ENCODE measurements around the gene GNB1. TPM values are rescaled to one million over a fixed set of nuclear protein-coding genes. Genes with fewer than 3 reads are reported as not detected.
"Not testable (repeated sequence)": the region's sequence is repeated elsewhere in the genome, so short reads cannot be mapped to it uniquely, and the experiment has no call there.

GNB1 gene
- total and polyA plus RNA-seq, 12 donors = 79.6 to 482 (median 163) TPM

DNA sequence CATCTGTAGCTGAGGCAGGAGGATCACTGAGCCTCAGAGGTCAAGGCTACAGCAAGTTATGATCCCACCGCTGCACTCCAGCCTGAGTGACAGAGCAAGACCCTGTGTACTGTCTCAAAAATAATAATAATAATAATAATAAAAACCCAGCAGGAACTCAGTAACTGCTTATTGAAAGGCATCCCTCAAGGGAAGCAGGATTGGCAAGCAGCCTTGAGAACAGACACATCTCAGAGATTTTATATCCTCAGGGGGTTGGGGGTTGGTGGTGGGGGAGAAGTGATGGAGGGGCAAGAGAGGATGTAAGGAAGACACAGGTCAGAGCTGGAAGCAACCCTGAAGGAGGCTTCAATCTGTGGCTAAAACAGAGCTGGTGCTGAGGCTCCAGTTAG is 29.6 kb downstream of the GNB1 start:
- DNase-seq = no peak
- Histone ChIP-seq H3K9me3 (replicated peaks in 1 of 3) (no peaks in the 10 kb centered on the region), H3K27me3 (no peaks in the 10 kb centered on the region), H3K4me1 (replicated peaks in 1 of 2) (peaks cover 21 to 80% of the 10 kb centered on the region in 2 donors), H3K27ac (no peak overlapping the region), H3K36me3 (replicated peaks in 1 of 2) (no peaks in the 10 kb centered on the region), H3K4me3 (no peak overlapping the region)
- 23 to 44% (median 34%) methylated on average over 1 of the region's 1 CpG for WGBS, 4 donors
- intact Hi-C loops (cut with DNase I) = no loop called here
- TF ChIP-seq POLR2A (IDR thresholded peaks at IDR 0.05) = no peak
- TF ChIP-seq, protein P1, sequence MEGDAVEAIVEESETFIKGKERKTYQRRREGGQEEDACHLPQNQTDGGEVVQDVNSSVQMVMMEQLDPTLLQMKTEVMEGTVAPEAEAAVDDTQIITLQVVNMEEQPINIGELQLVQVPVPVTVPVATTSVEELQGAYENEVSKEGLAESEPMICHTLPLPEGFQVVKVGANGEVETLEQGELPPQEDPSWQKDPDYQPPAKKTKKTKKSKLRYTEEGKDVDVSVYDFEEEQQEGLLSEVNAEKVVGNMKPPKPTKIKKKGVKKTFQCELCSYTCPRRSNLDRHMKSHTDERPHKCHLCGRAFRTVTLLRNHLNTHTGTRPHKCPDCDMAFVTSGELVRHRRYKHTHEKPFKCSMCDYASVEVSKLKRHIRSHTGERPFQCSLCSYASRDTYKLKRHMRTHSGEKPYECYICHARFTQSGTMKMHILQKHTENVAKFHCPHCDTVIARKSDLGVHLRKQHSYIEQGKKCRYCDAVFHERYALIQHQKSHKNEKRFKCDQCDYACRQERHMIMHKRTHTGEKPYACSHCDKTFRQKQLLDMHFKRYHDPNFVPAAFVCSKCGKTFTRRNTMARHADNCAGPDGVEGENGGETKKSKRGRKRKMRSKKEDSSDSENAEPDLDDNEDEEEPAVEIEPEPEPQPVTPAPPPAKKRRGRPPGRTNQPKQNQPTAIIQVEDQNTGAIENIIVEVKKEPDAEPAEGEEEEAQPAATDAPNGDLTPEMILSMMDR (IDR thresholded peaks at IDR 0.05) = no peak

DNA sequence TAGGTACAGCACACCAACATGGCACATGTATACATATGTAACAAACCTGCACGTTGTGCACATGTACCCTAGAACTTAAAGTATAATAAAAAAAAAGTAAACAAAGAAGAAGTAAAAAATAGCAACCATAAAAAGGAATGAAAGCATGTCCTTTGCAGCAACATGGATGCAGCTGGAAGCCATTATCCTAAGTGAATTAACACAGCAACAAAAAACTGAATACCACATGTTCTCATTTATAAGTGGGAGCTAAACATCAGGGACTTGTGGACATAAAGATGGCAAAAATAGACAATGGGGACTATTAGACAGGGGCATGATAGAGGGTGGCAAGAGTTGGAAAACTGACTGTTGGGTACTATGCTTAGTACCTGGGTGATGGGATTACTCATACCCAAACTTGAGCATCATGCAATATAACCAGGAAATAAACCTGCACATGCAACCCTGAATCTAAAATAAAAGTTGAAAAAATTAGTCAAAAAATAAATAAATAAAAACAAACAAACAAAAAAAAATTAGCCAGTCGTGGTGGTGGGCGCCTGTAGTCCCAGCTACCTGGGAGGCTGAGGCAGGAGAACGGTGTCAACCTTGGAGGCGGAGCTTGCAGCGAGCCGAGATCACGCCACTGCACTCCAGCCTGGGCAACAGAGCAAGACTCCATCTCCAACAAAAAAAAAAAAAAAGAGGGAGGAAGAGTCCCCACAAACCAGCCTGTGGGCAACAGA is 30.8 kb downstream of the GNB1 start:
- H3K9me3 ChIP-seq (replicated peaks in 1 of 3); H3K27ac ChIP-seq; H3K36me3 ChIP-seq (replicated peaks in 1 of 2); H3K4me3 ChIP-seq; H3K27me3 ChIP-seq; DNase-seq: not testable (repeated sequence)
- 82 to 88% (median 86%) methylated on average over 8 of the region's 8 CpGs for WGBS, 4 donors
- intact Hi-C loops (cut with DNase I) = loop anchor here in 1 of 2 donors (5.0 kb wide), 1 partner anchor 32 kb away; the partner anchor contains the start of gene GNB1
- peaks cover 21 to 81% of the 10 kb centered on the region in 2 donors for H3K4me1 ChIP-seq (replicated peaks in 1 of 2)

DNA sequence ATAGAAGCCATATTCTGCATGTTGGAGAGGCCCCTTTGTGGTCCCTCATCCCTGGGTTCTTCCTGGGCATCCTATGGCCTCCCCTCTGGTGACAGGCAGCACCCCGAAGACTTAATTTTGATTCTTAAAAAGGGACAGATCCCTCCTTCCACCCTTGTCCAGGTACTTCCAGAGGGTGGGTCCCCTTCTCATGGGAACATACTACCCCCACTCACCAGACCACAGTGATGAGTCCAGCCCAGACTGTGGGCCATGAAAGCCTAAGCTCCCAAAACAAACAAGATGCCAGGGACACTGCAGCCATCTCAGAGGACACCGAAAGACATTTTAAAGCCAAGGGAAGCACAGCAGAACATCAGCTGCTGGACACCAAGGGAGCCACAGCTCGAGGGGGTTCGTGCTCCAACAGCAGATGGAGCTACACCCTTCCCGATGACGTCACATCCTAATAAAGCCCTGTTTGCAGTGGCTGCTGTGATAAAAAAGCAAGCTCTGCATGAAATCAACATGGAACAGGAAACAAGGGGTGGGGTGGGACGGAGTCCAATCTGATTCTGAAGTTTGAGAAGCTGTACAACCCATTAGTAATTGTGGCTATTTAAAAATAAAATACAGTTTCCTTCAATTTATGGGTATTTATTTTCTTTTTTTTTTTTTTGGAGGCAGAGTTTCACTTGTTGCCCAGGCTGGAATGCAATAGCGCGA is 32.4 kb downstream of the GNB1 start:
- H3K9me3 ChIP-seq (replicated peaks in 1 of 3) = no peaks in the 10 kb centered on the region
- peaks cover 21 to 74% of the 10 kb centered on the region in 2 donors for H3K4me1 ChIP-seq (replicated peaks in 1 of 2)
- H3K27me3 ChIP-seq = no peaks in the 10 kb centered on the region
- no peak overlapping the region for H3K4me3 ChIP-seq
- peak overlapping the region in 3 of 5 donors; percentile 45 to 78 (median 71) for H3K27ac ChIP-seq
- TF ChIP-seq, protein P1 (IDR thresholded peaks at IDR 0.05) = peak in 4 of 6 experiments; percentile 17 to 34 (median 23)
- no peak for TF ChIP-seq POLR2A (IDR thresholded peaks at IDR 0.05)
- 34 to 49% (median 41%) methylated on average over 9 of the region's 9 CpGs for WGBS, 4 donors
- intact Hi-C loops (cut with DNase I) = loop anchor here in 1 of 2 donors (5.0 kb wide), 1 partner anchor 34 kb away; the partner anchor contains the start of gene GNB1
- DNase-seq = peak; percentile 53 to 94 (median 76)
- no peaks in the 10 kb centered on the region for H3K36me3 ChIP-seq (replicated peaks in 1 of 2)

DNA sequence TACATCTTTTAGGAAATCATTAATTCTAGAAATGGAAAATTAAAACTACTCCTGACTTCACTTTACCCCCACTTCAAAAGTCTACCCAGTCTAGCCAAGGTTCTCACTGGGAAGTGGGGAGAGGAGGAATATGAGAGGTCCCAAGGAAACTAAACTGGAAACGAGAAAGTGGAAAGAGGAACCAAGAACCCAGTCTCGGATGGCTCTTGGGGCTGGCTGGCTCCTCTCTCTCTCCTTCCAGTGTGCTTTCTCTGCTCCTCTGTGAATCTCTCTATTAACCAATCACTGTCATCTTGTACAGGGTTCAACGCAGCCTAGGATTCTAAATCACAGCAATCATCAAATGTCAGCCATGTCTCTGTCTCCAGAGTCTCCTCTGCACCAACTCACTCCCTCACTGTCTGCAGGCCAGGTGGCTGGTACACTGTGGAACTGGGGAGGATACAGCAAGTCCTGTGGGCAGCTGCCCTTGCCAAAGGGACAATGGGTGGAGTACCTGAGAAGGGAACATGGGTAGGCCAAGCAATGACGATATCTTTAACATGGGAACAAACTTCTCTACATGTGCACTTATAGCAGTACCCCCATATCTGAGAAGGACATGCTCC is 33.7 kb downstream of the GNB1 start:
- no peaks in the 10 kb centered on the region for H3K36me3 ChIP-seq (replicated peaks in 1 of 2)
- H3K4me1 ChIP-seq (replicated peaks in 1 of 2) = peaks cover 21 to 62% of the 10 kb centered on the region in 2 donors
- no peaks in the 10 kb centered on the region for H3K27me3 ChIP-seq
- DNase-seq = no peak
- no peaks in the 10 kb centered on the region for H3K9me3 ChIP-seq (replicated peaks in 1 of 3)
- WGBS, 4 donors = 56 to 63% (median 58%) methylated on average over 4 of the region's 4 CpGs
- H3K4me3 ChIP-seq = no peak overlapping the region
- peak overlapping the region in 2 of 5 donors; percentile 32 to 78 for H3K27ac ChIP-seq
- intact Hi-C loops (cut with DNase I) = loop anchor here in 1 of 2 donors (5.0 kb wide), 1 partner anchor 35 kb away; the partner anchor contains the start of gene GNB1
- no peak for TF ChIP-seq POLR2A (IDR thresholded peaks at IDR 0.05)
- TF ChIP-seq, protein P1 (IDR thresholded peaks at IDR 0.05) = no peak

DNA sequence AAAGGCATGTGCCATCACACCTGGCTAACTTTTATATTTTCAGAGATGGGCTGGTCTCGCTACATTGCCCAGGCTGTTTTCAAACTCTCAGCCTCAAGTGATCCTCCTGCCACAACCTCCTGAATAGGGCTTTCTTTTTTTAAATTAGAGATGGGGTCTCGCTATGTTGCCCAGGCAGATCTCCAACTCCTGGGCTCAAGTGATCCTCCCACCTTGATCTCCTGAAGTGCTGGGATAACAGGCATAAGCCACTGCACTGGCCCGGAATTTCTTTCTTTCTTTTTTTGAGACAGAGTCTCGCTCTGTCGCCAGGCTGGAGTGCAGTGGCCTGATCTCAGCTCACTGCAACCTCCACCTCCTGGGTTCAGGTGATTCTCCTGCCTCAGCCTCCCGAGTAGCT is 34.7 kb downstream of the GNB1 start:
- intact Hi-C loops (cut with DNase I) = loop anchor here in 1 of 2 donors (5.0 kb wide), 1 partner anchor 36 kb away; the partner anchor contains the start of gene GNB1
- H3K36me3 ChIP-seq (replicated peaks in 1 of 2); DNase-seq; H3K4me3 ChIP-seq; H3K9me3 ChIP-seq (replicated peaks in 1 of 3); H3K27me3 ChIP-seq; H3K27ac ChIP-seq: not testable (repeated sequence)
- 90 to 94% (median 92%) methylated on average over 6 of the region's 6 CpGs for WGBS, 4 donors
- peaks cover 19 to 52% of the 10 kb centered on the region in 2 donors for H3K4me1 ChIP-seq (replicated peaks in 1 of 2)

Data from adrenal gland (tissue), 12 donors.